AG10803 (cell line): ENCODE results near the gene WWP2.

Experiments
- DNase-seq: peaks from one replicate; pipeline ENCODE4 v3.0.0; 2010; ENCODE audit warnings: low read depth
- H3K4me3 ChIP-seq: 2 replicates; pipeline ENCODE4 v1.5.1; 2011; ENCODE audit warnings: mild to moderate bottlenecking, low read length, control low read depth
- CTCF ChIP-seq: conservative IDR thresholded peaks from 2 replicates; pipeline ENCODE4 v1.5.1; 2011; ENCODE audit warnings: mild to moderate bottlenecking, low read length, control low read depth, inconsistent platforms

Gene WWP2

GRCh38 chr16:69886726-69887125 is 124.6 kb downstream of the WWP2 start:
- TF ChIP-seq CTCF: no peak
- H3K4me3 ChIP-seq: no peak overlapping the region
- DNase-seq: no peak

GRCh38 chr16:69888005-69888590 is 126.0 kb downstream of the WWP2 start:
- no peak for DNase-seq
- no peak for TF ChIP-seq CTCF
- no peak overlapping the region for H3K4me3 ChIP-seq

- no peak overlapping the region for H3K4me3 ChIP-seq
- no peak for DNase-seq
- TF ChIP-seq CTCF: no peak
These were observed 127.3 kb downstream of the WWP2 start for GRCh38 chr16:69889295-69889964.

GRCh38 chr16:69890114-69890891 is 128.2 kb downstream of the WWP2 start:
- DNase-seq: peak; percentile 75
- no peak for TF ChIP-seq CTCF

GRCh38 chr16:69890892-69891282 is 128.8 kb downstream of the WWP2 start:
- no peak for TF ChIP-seq CTCF
- no peak overlapping the region for H3K4me3 ChIP-seq
- no peak for DNase-seq

More at GRCh38 chr16:69890114-69890891, 128.2 kb downstream of the WWP2 start:
- no peak overlapping the region for H3K4me3 ChIP-seq

GRCh38 chr16:69892378-69892777 is 130.2 kb downstream of the WWP2 start:
- no peak for DNase-seq
- no peak overlapping the region for H3K4me3 ChIP-seq
- TF ChIP-seq CTCF: no peak
